HEK293 (cell line): ENCODE results near the gene RSL1D1.

ENCODE experiments used
- CTCF ChIA-PET: fragments of 350-600 bp; formaldehyde crosslinking; extraction: SDS; loops from one replicate; lab custom pipeline; 2021; ENCODE audit warnings: antibody characterized with exemption; lab: Yijun Ruan, JAX
- POLR2A ChIA-PET: fragments of 300-600 bp; formaldehyde crosslinking; extraction: SDS; loops from one replicate; lab custom pipeline; 2020; ENCODE audit warnings: antibody characterized with exemption, inconsistent platforms; lab: Yijun Ruan, JAX
- H3K27ac ChIP-seq: fragments of 200-500 bp; sonication (Bioruptor generic); 2 replicates; pipeline ENCODE4 v1.5.1; 2014; ENCODE audit warnings: low read depth, low read length, control low read depth, inconsistent platforms; ENCODE audit errors: extremely low read depth
- H3K36me3 ChIP-seq, 2 experiments: fragments of 200-500 bp in 1 of 2; sonication (Bioruptor generic) in 1 of 2; 1 replicate in 1 of 2; 2 replicates in 1 of 2; pipeline ENCODE4 v1.5.1; 2014 to 2017; ENCODE audit warnings: inconsistent platforms in 2 of 2, low read length in 2 of 2; ENCODE audit not compliant: control insufficient read depth in 2 of 2, insufficient read depth in 1 of 2
- H3K4me1 ChIP-seq: fragments of 200-500 bp; sonication (Bioruptor generic); 2 replicates; pipeline ENCODE4 v1.5.1; 2014; ENCODE audit warnings: mild to moderate bottlenecking, low read length, inconsistent platforms; ENCODE audit not compliant: control insufficient read depth, insufficient read depth
- H3K4me3 ChIP-seq: 2 replicates; pipeline ENCODE4 v1.5.1; 2011; ENCODE audit warnings: low read depth, mild to moderate bottlenecking, control low read depth, low read length, moderate library complexity
- H3K9me3 ChIP-seq: fragments of 200-500 bp; sonication (Bioruptor generic); 2 replicates; pipeline ENCODE4 v1.5.1; 2014; ENCODE audit warnings: low read depth, low read length, inconsistent platforms; ENCODE audit not compliant: control insufficient read depth, insufficient read depth
- INSM2 ChIP-seq: fragments of 450-650 bp; formaldehyde crosslinking; IDR thresholded peaks from 2 replicates; pipeline ENCODE4 v1.5.1; 2016; ENCODE audit warnings: missing biosample characterization, missing genetic modification characterization
- KLF7 ChIP-seq: fragments of 450-650 bp; formaldehyde crosslinking; IDR thresholded peaks from 2 replicates; pipeline ENCODE4 v1.5.1; 2016; ENCODE audit warnings: missing biosample characterization, missing genetic modification characterization, borderline replicate concordance
- MYNN ChIP-seq: fragments of 450-650 bp; formaldehyde crosslinking; IDR thresholded peaks from 2 replicates; pipeline ENCODE4 v1.5.1; 2016; ENCODE audit warnings: missing biosample characterization, missing genetic modification characterization, borderline replicate concordance
- OVOL3 ChIP-seq: fragments of 450-650 bp; formaldehyde crosslinking; IDR thresholded peaks from 2 replicates; pipeline ENCODE4 v1.5.1; 2016; ENCODE audit warnings: missing biosample characterization, missing genetic modification characterization
- PRDM1 ChIP-seq: fragments of 450-650 bp; formaldehyde crosslinking; IDR thresholded peaks from 2 replicates; pipeline ENCODE4; 2016; ENCODE audit warnings: missing biosample characterization, missing genetic modification characterization
- ZBTB48 ChIP-seq: fragments of 450-650 bp; formaldehyde crosslinking; IDR thresholded peaks from 2 replicates; pipeline ENCODE4 v1.5.1; 2016; ENCODE audit warnings: missing biosample characterization, missing genetic modification characterization
- ZNF132 ChIP-seq: fragments of 450-650 bp; formaldehyde crosslinking; IDR thresholded peaks from 2 replicates; pipeline ENCODE4 v1.5.1; 2017; ENCODE audit warnings: missing biosample characterization, missing genetic modification characterization, borderline replicate concordance
- ZNF146 ChIP-seq: fragments of 450-650 bp; formaldehyde crosslinking; IDR thresholded peaks from 2 replicates; pipeline ENCODE4 v1.5.1; 2016; ENCODE audit warnings: missing biosample characterization, missing genetic modification characterization
- ZNF148 ChIP-seq: fragments of 450-650 bp; formaldehyde crosslinking; IDR thresholded peaks from 2 replicates; pipeline ENCODE4 v1.5.0; 2017; ENCODE audit warnings: missing biosample characterization, missing genetic modification characterization, borderline replicate concordance
- ZNF175 ChIP-seq: fragments of 450-650 bp; formaldehyde crosslinking; IDR thresholded peaks from 2 replicates; pipeline ENCODE4 v1.5.1; 2016; ENCODE audit warnings: missing biosample characterization, missing genetic modification characterization
- ZNF184 ChIP-seq: fragments of 450-650 bp; IDR thresholded peaks from 2 replicates; pipeline ENCODE4 v1.5.1; 2018; ENCODE audit warnings: missing biosample characterization, mild to moderate bottlenecking, missing genetic modification characterization
- ZNF266 ChIP-seq: fragments of 450-650 bp; formaldehyde crosslinking; IDR thresholded peaks from 2 replicates; pipeline ENCODE4 v1.5.1; 2016; ENCODE audit warnings: missing biosample characterization, missing genetic modification characterization, low read depth
- ZNF433 ChIP-seq: fragments of 450-650 bp; formaldehyde crosslinking; IDR thresholded peaks from 2 replicates; pipeline ENCODE4 v1.5.1; 2016; ENCODE audit warnings: missing biosample characterization, missing genetic modification characterization, low read depth
- ZNF561 ChIP-seq: fragments of 450-650 bp; IDR thresholded peaks from 2 replicates; pipeline ENCODE4 v1.5.1; 2018; ENCODE audit warnings: missing biosample characterization, missing genetic modification characterization, borderline replicate concordance
- ZNF664 ChIP-seq: fragments of 450-650 bp; formaldehyde crosslinking; IDR thresholded peaks from 2 replicates; pipeline ENCODE4 v1.5.1; 2016; ENCODE audit warnings: missing biosample characterization, missing genetic modification characterization
- ZNF701 ChIP-seq: fragments of 450-650 bp; formaldehyde crosslinking; IDR thresholded peaks from 2 replicates; pipeline ENCODE4 v1.5.1; 2016; ENCODE audit warnings: missing biosample characterization, missing genetic modification characterization
- ZNF76 ChIP-seq: fragments of 450-650 bp; formaldehyde crosslinking; IDR thresholded peaks from 2 replicates; pipeline ENCODE4; 2016; ENCODE audit warnings: low read depth, missing biosample characterization, missing genetic modification characterization, borderline replicate concordance
- ZNF791 ChIP-seq: fragments of 450-650 bp; formaldehyde crosslinking; IDR thresholded peaks from 2 replicates; pipeline ENCODE4 v1.5.1; 2016; ENCODE audit warnings: missing biosample characterization, missing genetic modification characterization
- ZNF830 ChIP-seq: fragments of 450-650 bp; IDR thresholded peaks from 2 replicates; pipeline ENCODE4 v1.5.0; 2018; ENCODE audit warnings: missing biosample characterization, missing genetic modification characterization, low read depth, mild to moderate bottlenecking, moderate library complexity
- ZXDB ChIP-seq: fragments of 450-650 bp; formaldehyde crosslinking; IDR thresholded peaks from 2 replicates; pipeline ENCODE4 v1.5.1; 2016; ENCODE audit warnings: missing biosample characterization, missing genetic modification characterization
- TF ChIP-seq, protein P1 (sequence below): fragments of 450-650 bp; formaldehyde crosslinking; IDR thresholded peaks from 2 replicates; pipeline ENCODE4 v1.5.1; 2016; ENCODE audit warnings: missing biosample characterization, missing genetic modification characterization, borderline replicate concordance
- TF ChIP-seq, protein P2 (sequence below): fragments of 450-650 bp; formaldehyde crosslinking; IDR thresholded peaks from 2 replicates; pipeline ENCODE4 v1.5.1; 2017; ENCODE audit warnings: missing biosample characterization, missing genetic modification characterization
- TF ChIP-seq, protein P3 (sequence below): fragments of 450-650 bp; formaldehyde crosslinking; IDR thresholded peaks from 2 replicates; pipeline ENCODE4 v1.5.1; 2016; ENCODE audit warnings: missing biosample characterization, missing genetic modification characterization

The RSL1D1 gene

GRCh38 chr16:11896486-11897176 is 45.3 kb upstream of the RSL1D1 start (continued):
- TF ChIP-seq, protein P1, sequence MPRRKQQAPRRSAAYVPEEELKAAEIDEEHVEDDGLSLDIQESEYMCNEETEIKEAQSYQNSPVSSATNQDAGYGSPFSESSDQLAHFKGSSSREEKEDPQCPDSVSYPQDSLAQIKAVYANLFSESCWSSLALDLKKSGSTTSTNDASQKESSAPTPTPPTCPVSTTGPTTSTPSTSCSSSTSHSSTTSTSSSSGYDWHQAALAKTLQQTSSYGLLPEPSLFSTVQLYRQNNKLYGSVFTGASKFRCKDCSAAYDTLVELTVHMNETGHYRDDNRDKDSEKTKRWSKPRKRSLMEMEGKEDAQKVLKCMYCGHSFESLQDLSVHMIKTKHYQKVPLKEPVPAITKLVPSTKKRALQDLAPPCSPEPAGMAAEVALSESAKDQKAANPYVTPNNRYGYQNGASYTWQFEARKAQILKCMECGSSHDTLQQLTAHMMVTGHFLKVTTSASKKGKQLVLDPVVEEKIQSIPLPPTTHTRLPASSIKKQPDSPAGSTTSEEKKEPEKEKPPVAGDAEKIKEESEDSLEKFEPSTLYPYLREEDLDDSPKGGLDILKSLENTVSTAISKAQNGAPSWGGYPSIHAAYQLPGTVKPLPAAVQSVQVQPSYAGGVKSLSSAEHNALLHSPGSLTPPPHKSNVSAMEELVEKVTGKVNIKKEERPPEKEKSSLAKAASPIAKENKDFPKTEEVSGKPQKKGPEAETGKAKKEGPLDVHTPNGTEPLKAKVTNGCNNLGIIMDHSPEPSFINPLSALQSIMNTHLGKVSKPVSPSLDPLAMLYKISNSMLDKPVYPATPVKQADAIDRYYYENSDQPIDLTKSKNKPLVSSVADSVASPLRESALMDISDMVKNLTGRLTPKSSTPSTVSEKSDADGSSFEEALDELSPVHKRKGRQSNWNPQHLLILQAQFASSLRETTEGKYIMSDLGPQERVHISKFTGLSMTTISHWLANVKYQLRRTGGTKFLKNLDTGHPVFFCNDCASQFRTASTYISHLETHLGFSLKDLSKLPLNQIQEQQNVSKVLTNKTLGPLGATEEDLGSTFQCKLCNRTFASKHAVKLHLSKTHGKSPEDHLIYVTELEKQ, result no peak

DNA sequence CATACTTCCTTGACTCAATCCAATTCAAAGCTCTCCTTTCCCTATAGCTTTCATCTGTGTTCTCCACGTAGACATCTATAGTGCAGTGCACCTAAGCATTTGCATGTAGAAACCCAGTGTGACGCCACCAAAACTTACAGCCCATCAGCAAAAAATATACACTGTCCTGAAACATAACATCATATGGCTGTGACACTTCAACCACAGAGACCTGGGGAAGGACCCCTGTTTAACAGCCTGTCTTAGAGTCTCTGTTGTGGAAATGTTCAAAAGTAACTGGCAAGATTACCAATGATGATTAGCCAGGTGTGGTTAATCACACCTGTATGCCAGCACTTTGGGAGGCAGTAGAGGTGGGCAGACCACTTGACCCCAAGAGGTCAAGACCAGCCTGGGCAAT is 42.2 kb upstream of the RSL1D1 start:
- Histone ChIP-seq H3K9me3 (no peaks in the 10 kb centered on the region), H3K4me3 (no peak overlapping the region), H3K4me1 (peaks cover 3% of the 10 kb centered on the region; the same call in 1 of the 2 replicates), H3K27ac (no peak overlapping the region), H3K36me3 (peaks cover 53 to 72% of the 10 kb centered on the region in 2 experiments)
- ChIA-PET CTCF (no interaction called here), POLR2A (no interaction called here)
- TF ChIP-seq PRDM1 (tag by site-specific recombination) (no peak), ZNF76 (tag by site-specific recombination) (no peak)

DNA sequence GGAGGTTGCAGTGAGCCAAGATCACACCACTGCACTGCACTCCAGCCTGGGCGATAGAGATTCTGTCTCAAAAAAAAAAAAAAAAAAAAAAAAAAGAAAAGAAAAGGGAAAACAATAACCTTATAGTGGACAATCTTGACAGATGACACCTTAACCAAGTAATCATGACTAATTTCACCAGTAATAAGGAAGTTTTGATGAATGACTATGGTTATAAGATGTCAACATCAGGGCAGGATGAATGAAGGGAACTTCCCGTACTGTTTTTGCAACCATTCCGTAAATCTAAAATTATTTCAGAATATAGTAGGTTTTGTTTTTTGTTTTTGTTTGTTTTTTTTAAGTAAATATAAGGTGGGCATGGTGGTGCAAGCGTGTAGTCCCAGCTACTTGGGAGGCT is 41.4 kb upstream of the RSL1D1 start:
- no peak overlapping the region for H3K4me3 ChIP-seq
- CTCF ChIA-PET, result no interaction called here
- POLR2A ChIA-PET, result no interaction called here

DNA sequence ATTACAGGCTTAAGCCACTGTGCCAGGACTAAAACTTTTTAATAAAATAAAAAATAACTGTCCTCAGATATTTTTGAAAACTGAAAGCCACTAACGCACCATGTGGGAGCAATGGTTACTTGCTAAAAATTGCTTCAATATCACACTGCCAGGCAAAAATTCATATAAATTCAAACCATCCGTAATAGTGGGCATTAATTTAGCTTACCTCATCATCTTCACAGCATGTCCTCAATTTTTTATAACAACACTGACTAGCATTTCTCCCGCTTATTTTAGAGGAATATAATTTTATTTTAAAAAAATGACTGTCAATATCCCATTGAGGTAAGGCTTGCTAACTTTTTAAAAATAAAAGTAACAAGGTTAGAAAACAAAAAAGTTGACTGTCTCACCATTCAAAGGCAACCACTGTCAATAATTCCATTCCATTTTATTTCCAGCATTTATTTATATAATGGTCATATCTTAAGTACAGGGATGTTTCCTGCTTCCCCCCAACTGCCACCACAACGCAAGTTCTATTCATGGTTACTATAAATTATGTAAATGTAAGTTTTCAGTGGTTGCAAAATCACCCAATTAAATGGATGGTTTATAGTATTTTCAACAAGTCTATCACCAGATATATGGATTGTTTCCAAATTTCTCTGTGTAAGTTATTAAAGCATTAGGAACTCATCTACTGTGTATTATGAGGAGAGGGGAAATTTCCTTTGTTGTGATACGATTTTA is 39.1 kb upstream of the RSL1D1 start:
- no peaks in the 10 kb centered on the region for H3K4me1 ChIP-seq
- ChIA-PET CTCF (no interaction called here), POLR2A (no interaction called here)
- H3K36me3 ChIP-seq, result peaks cover 57 to 80% of the 10 kb centered on the region in 2 experiments
- H3K9me3 ChIP-seq, result no peaks in the 10 kb centered on the region
- no peak overlapping the region for H3K27ac ChIP-seq
- H3K4me3 ChIP-seq, result no peak overlapping the region
- TF ChIP-seq ZNF830 (tag by site-specific recombination) (no peak), ZXDB (tag by site-specific recombination) (no peak), INSM2 (no peak), ZNF132 (tag by site-specific recombination) (no peak), ZNF184 (tag by site-specific recombination) (no peak), ZNF148 (tag by site-specific recombination) (no peak)
- TF ChIP-seq, protein P2, sequence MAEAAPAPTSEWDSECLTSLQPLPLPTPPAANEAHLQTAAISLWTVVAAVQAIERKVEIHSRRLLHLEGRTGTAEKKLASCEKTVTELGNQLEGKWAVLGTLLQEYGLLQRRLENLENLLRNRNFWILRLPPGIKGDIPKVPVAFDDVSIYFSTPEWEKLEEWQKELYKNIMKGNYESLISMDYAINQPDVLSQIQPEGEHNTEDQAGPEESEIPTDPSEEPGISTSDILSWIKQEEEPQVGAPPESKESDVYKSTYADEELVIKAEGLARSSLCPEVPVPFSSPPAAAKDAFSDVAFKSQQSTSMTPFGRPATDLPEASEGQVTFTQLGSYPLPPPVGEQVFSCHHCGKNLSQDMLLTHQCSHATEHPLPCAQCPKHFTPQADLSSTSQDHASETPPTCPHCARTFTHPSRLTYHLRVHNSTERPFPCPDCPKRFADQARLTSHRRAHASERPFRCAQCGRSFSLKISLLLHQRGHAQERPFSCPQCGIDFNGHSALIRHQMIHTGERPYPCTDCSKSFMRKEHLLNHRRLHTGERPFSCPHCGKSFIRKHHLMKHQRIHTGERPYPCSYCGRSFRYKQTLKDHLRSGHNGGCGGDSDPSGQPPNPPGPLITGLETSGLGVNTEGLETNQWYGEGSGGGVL (tag by site-specific recombination), result no peak

More for the DNA sequence above, 41.4 kb upstream of the RSL1D1 start:
- Histone ChIP-seq H3K27ac (no peak overlapping the region), H3K9me3 (no peaks in the 10 kb centered on the region), H3K4me1 (peaks cover 3% of the 10 kb centered on the region; the same call in 1 of the 2 replicates), H3K36me3 (peaks cover 53 to 72% of the 10 kb centered on the region in 2 experiments)
- TF ChIP-seq ZNF433 (no peak), ZBTB48 (tag by site-specific recombination) (no peak), ZNF146 (tag by site-specific recombination) (no peak), ZNF266 (tag by site-specific recombination) (no peak), ZNF175 (tag by site-specific recombination) (no peak), OVOL3 (tag by site-specific recombination) (no peak), ZNF664 (no peak), ZNF561 (tag by site-specific recombination) (no peak), ZNF791 (tag by site-specific recombination) (no peak), MYNN (tag by site-specific recombination) (no peak), ZNF701 (tag by site-specific recombination) (no peak), KLF7 (tag by site-specific recombination) (no peak)
- TF ChIP-seq, protein P3, sequence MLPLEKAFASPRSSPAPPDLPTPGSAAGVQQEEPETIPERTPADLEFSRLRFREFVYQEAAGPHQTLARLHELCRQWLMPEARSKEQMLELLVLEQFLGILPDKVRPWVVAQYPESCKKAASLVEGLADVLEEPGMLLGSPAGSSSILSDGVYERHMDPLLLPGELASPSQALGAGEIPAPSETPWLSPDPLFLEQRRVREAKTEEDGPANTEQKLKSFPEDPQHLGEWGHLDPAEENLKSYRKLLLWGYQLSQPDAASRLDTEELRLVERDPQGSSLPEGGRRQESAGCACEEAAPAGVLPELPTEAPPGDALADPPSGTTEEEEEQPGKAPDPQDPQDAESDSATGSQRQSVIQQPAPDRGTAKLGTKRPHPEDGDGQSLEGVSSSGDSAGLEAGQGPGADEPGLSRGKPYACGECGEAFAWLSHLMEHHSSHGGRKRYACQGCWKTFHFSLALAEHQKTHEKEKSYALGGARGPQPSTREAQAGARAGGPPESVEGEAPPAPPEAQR (tag by site-specific recombination), result no peak
